ENCODE measurements around the gene RMDN2. TPM values are rescaled to one million over a fixed set of nuclear protein-coding genes. Genes with fewer than 3 reads are reported as not detected.
"Not testable (repeated sequence)": the region's sequence is repeated elsewhere in the genome, so short reads cannot be mapped to it uniquely, and the experiment has no call there.

Gene RMDN2
- total and polyA plus RNA-seq, 10 of the 15 experiments (the other 5 are each of a cell fraction or from before 2014, with no cell fraction given), result 2.6 to 12.4 (median 9.2) TPM

- CTCF ChIA-PET, result no interaction called here
- no TSS peak for BruUV-seq (replicated peaks)
- DNase-seq (ENCODE audit: low read depth, low spot score) (no peak), ATAC-seq (no peak), FAIRE-seq (peak; percentile 72)
- POLR2A ChIA-PET, result no interaction called here
- in situ Hi-C loops (cut with MboI), result no loop called here
- H3K36me3 ChIP-seq (ENCODE audit: control insufficient read depth in 2 of 2, insufficient read depth in 2 of 2, low read length in 1 of 2), result no peaks in the 10 kb centered on the region
- H3K79me2 ChIP-seq (ENCODE audit: control insufficient read depth, insufficient read depth, low read length), result no peaks in the 10 kb centered on the region
- no peak overlapping the region for H3K4me3 ChIP-seq
- intact Hi-C loops (cut with micrococcal nuclease; ENCODE audit: unreplicated experiment), result no loop called here
- H4K20me1 ChIP-seq (ENCODE audit: control insufficient read depth, insufficient read depth), result no peaks in the 10 kb centered on the region
- RAD21 ChIA-PET (ENCODE audit: unreplicated experiment), result no interaction called here
- no peak overlapping the region for H2AFZ ChIP-seq (ENCODE audit: control insufficient read depth, low read depth, low read length)
- H3K9me3 ChIP-seq (replicated peaks; ENCODE audit: control insufficient read depth, insufficient read depth, low read length), result no peaks in the 10 kb centered on the region
- no peaks in the 10 kb centered on the region for H3K4me1 ChIP-seq (ENCODE audit: control insufficient read depth, insufficient read depth, low read length)
- no peak overlapping the region for H3K4me2 ChIP-seq (ENCODE audit: control insufficient read depth, insufficient read depth)
- H3K27ac ChIP-seq (ENCODE audit: control insufficient read depth, insufficient read depth), result no peak overlapping the region
- TF ChIP-seq, protein P1, sequence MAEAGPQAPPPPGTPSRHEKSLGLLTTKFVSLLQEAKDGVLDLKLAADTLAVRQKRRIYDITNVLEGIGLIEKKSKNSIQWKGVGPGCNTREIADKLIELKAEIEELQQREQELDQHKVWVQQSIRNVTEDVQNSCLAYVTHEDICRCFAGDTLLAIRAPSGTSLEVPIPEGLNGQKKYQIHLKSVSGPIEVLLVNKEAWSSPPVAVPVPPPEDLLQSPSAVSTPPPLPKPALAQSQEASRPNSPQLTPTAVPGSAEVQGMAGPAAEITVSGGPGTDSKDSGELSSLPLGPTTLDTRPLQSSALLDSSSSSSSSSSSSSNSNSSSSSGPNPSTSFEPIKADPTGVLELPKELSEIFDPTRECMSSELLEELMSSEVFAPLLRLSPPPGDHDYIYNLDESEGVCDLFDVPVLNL (IDR thresholded peaks at IDR 0.05; ENCODE audit: low read depth, low read length), result no peak
- TF ChIP-seq RUNX3 (IDR thresholded peaks at IDR 0.05; ENCODE audit: low read length), result no peak
- no peak for TF ChIP-seq ASH2L (IDR thresholded peaks at IDR 0.05; ENCODE audit: borderline replicate concordance, low read depth)
- no peak for TF ChIP-seq KLF5 (IDR thresholded peaks at IDR 0.05; ENCODE audit: partially characterized antibody)
- TF ChIP-seq, protein P2, sequence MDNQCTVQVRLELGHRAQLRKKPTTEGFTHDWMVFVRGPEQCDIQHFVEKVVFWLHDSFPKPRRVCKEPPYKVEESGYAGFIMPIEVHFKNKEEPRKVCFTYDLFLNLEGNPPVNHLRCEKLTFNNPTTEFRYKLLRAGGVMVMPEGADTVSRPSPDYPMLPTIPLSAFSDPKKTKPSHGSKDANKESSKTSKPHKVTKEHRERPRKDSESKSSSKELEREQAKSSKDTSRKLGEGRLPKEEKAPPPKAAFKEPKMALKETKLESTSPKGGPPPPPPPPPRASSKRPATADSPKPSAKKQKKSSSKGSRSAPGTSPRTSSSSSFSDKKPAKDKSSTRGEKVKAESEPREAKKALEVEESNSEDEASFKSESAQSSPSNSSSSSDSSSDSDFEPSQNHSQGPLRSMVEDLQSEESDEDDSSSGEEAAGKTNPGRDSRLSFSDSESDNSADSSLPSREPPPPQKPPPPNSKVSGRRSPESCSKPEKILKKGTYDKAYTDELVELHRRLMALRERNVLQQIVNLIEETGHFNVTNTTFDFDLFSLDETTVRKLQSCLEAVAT (IDR thresholded peaks at IDR 0.05), result no peak
- WGBS (ENCODE audit: insufficient coverage, insufficient replicate concordance, low lambda C conversion rate, missing lambda C conversion rate), result 79% methylated on average over 1 of the region's 1 CpG
- SMC1A ChIA-PET (ENCODE audit: uncharacterized antibody, unreplicated experiment), result interaction anchor here (0.8 to 2.2 kb wide), 6 partner anchors 11 to 114 kb away, joined by 3 to 5 read pairs (median 4); no protein-coding TSS in a partner anchor
- H3K9ac ChIP-seq (ENCODE audit: control insufficient read depth, insufficient read depth, low read length), result no peak overlapping the region
- no peaks in the 10 kb centered on the region for H3K27me3 ChIP-seq (replicated peaks in 1 of 2; ENCODE audit: control insufficient read depth in 2 of 2, insufficient read depth in 2 of 2, low read length in 1 of 2)
These were observed 75.6 kb downstream of the RMDN2 start for GRCh38 chr2:38000485-38001222.

DNA sequence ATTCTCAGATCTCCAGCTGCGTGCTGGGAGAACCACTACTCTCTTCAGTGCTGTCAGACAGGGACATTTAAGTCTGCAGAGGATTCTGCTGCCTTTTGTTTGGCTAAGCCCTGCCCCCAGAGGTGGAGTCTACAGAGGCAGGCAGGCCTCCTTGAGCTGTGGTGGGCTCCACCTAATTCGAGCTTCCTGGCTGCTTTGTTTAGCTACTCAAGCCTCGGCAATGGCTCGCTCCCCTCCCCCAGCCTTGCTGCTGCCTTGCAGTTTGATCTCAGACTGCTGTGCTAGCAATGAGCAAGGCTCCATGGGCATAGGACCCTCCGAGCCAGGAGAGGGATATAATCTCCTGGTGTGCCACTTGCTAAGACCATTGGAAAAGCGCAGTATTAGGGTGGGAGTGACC, 85.1 kb downstream of the RMDN2 start:
- intact Hi-C loops (cut with micrococcal nuclease; ENCODE audit: unreplicated experiment); SMC1A ChIA-PET (ENCODE audit: uncharacterized antibody, unreplicated experiment); H3K79me2 ChIP-seq (ENCODE audit: control insufficient read depth, insufficient read depth, low read length); FAIRE-seq; H3K9ac ChIP-seq (ENCODE audit: control insufficient read depth, insufficient read depth, low read length); DNase-seq (ENCODE audit: low read depth, low spot score); BruUV-seq (replicated peaks); H3K27me3 ChIP-seq (replicated peaks in 1 of 2; ENCODE audit: control insufficient read depth in 2 of 2, insufficient read depth in 2 of 2, low read length in 1 of 2); H3K27ac ChIP-seq (ENCODE audit: control insufficient read depth, insufficient read depth); ATAC-seq; H3K4me1 ChIP-seq (ENCODE audit: control insufficient read depth, insufficient read depth, low read length); H3K9me3 ChIP-seq (replicated peaks; ENCODE audit: control insufficient read depth, insufficient read depth, low read length); RAD21 ChIA-PET (ENCODE audit: unreplicated experiment); in situ Hi-C loops (cut with MboI); POLR2A ChIA-PET; H3K4me2 ChIP-seq (ENCODE audit: control insufficient read depth, insufficient read depth); H4K20me1 ChIP-seq (ENCODE audit: control insufficient read depth, insufficient read depth); H3K4me3 ChIP-seq; H3K36me3 ChIP-seq (ENCODE audit: control insufficient read depth in 2 of 2, insufficient read depth in 2 of 2, low read length in 1 of 2); H2AFZ ChIP-seq (ENCODE audit: control insufficient read depth, low read depth, low read length): not testable (repeated sequence)
- CTCF ChIA-PET, result interaction anchor here (0.6 kb wide), 1 partner anchor 452 kb away, joined by 3 read pairs; no protein-coding TSS in a partner anchor
- 62% methylated on average over 6 of the region's 6 CpGs for WGBS (ENCODE audit: insufficient coverage, insufficient replicate concordance, low lambda C conversion rate, missing lambda C conversion rate)
